ENCODE measurements around the gene PSMA8. TPM values are rescaled to one million over a fixed set of nuclear protein-coding genes. Genes with fewer than 3 reads are reported as not detected.
A peak's percentile ranks its signal among the peaks of the same experiment; 100 is the strongest.
"Not testable (repeated sequence)": the region's sequence is repeated elsewhere in the genome, so short reads cannot be mapped to it uniquely, and the experiment has no call there.

The PSMA8 gene
- total RNA-seq, 1 donor from 2014 or later: not detected

- Mint-ChIP-seq H3K27me3 (peaks cover 30% of the 10 kb centered on the region), H3K36me3 (no peaks in the 10 kb centered on the region), H3K9me3 (no peaks in the 10 kb centered on the region), H3K27ac (peak within 1 kb of the TSS; percentile 93), H3K4me1 (ENCODE audit: unreplicated experiment) (peaks cover 11% of the 10 kb centered on the region), H3K4me3 (peak within 1 kb of the TSS; percentile 97)
- TF ChIP-seq, protein P1, sequence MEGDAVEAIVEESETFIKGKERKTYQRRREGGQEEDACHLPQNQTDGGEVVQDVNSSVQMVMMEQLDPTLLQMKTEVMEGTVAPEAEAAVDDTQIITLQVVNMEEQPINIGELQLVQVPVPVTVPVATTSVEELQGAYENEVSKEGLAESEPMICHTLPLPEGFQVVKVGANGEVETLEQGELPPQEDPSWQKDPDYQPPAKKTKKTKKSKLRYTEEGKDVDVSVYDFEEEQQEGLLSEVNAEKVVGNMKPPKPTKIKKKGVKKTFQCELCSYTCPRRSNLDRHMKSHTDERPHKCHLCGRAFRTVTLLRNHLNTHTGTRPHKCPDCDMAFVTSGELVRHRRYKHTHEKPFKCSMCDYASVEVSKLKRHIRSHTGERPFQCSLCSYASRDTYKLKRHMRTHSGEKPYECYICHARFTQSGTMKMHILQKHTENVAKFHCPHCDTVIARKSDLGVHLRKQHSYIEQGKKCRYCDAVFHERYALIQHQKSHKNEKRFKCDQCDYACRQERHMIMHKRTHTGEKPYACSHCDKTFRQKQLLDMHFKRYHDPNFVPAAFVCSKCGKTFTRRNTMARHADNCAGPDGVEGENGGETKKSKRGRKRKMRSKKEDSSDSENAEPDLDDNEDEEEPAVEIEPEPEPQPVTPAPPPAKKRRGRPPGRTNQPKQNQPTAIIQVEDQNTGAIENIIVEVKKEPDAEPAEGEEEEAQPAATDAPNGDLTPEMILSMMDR (conservative IDR thresholded peaks at IDR 0.05): no peak
- peak; percentile 97 for DNase-seq (ENCODE audit: extremely low spot score, unreplicated experiment)
Measured at GRCh38 chr18:26226229-26227050, 92.8 kb downstream of the PSMA8 start, which contains the start of gene TAF4B. TAF4B (plus strand) TSS chr18:26226445; CDS start chr18:26226934, 489 bp downstream.

- Mint-ChIP-seq H3K27ac (peak overlapping the region; percentile 92), H3K36me3 (no peaks in the 10 kb centered on the region), H3K4me3 (peak overlapping the region; percentile 97), H3K4me1 (ENCODE audit: unreplicated experiment) (peaks cover 11% of the 10 kb centered on the region), H3K27me3 (peaks cover 25% of the 10 kb centered on the region), H3K9me3 (no peaks in the 10 kb centered on the region)
- DNase-seq (ENCODE audit: extremely low spot score, unreplicated experiment): no peak
- TF ChIP-seq, protein P1 (conservative IDR thresholded peaks at IDR 0.05): no peak
Measured at GRCh38 chr18:26227051-26227670, 93.5 kb downstream of the PSMA8 start.

- peaks cover 6% of the 10 kb centered on the region for H3K36me3 Mint-ChIP-seq
- peaks cover 25% of the 10 kb centered on the region for H3K27me3 Mint-ChIP-seq
- TF ChIP-seq, protein P1 (conservative IDR thresholded peaks at IDR 0.05): no peak
- peaks cover 7% of the 10 kb centered on the region for H3K9me3 Mint-ChIP-seq
- DNase-seq (ENCODE audit: extremely low spot score, unreplicated experiment): no peak
- H3K4me3 Mint-ChIP-seq: peak overlapping the region; percentile 97
- no peak overlapping the region for H3K27ac Mint-ChIP-seq
- peaks cover 22% of the 10 kb centered on the region for H3K4me1 Mint-ChIP-seq (ENCODE audit: unreplicated experiment)
Measured at GRCh38 chr18:26228562-26229260, 95.0 kb downstream of the PSMA8 start.

- H3K4me1 Mint-ChIP-seq (ENCODE audit: unreplicated experiment): peaks cover 22% of the 10 kb centered on the region
- no peak overlapping the region for H3K27ac Mint-ChIP-seq
Measured at GRCh38 chr18:26230497-26230896, 96.8 kb downstream of the PSMA8 start.

DNA sequence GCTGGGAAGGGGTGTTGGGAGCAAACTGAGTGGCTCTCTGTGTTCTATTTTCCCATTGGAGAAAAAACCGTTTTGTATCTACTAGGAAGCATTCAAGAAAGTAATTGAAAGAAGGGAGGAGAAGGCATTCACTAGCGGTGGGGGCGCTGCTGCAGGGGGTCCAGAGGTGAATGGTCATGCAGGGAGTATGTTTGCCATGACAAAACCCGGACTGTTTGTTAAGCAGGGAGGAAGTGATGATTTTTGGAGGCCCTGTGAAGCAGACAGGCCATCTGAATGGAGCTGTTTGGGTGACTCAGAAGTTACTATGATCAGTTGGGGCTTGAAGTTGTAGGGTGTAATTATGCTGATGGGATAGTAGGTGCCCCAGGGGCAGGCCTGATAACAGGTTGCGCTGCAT lies 99.5 kb downstream of the PSMA8 start:
- no peak for DNase-seq (ENCODE audit: extremely low spot score, unreplicated experiment)
- H3K27ac Mint-ChIP-seq: peak overlapping the region; percentile 46
- H3K4me1 Mint-ChIP-seq (ENCODE audit: unreplicated experiment): peaks cover 15% of the 10 kb centered on the region
- peaks cover 6% of the 10 kb centered on the region for H3K36me3 Mint-ChIP-seq
- H3K27me3 Mint-ChIP-seq: no peaks in the 10 kb centered on the region
- peaks cover 13% of the 10 kb centered on the region for H3K9me3 Mint-ChIP-seq
- no peak overlapping the region for H3K4me3 Mint-ChIP-seq
- TF ChIP-seq, protein P1 (conservative IDR thresholded peaks at IDR 0.05): no peak

More at GRCh38 chr18:26230497-26230896, 96.8 kb downstream of the PSMA8 start:
- H3K27me3 Mint-ChIP-seq: peaks cover 16% of the 10 kb centered on the region
- H3K4me3 Mint-ChIP-seq: no peak overlapping the region
- peaks cover 6% of the 10 kb centered on the region for H3K36me3 Mint-ChIP-seq
- DNase-seq (ENCODE audit: extremely low spot score, unreplicated experiment): no peak
- TF ChIP-seq, protein P1 (conservative IDR thresholded peaks at IDR 0.05): no peak
- peaks cover 13% of the 10 kb centered on the region for H3K9me3 Mint-ChIP-seq

GRCh38 chr18:26237363-26237762 lies 103.7 kb downstream of the PSMA8 start:
- H3K36me3 Mint-ChIP-seq; H3K27me3 Mint-ChIP-seq; DNase-seq (ENCODE audit: extremely low spot score, unreplicated experiment); H3K27ac Mint-ChIP-seq; H3K4me3 Mint-ChIP-seq: not testable (repeated sequence)
- peaks cover 15% of the 10 kb centered on the region for H3K4me1 Mint-ChIP-seq (ENCODE audit: unreplicated experiment)
- peaks cover 17% of the 10 kb centered on the region for H3K9me3 Mint-ChIP-seq

- H3K9me3 Mint-ChIP-seq: peaks cover 11% of the 10 kb centered on the region
Measured at GRCh38 chr18:26238718-26239117, 105.0 kb downstream of the PSMA8 start.

GRCh38 chr18:26242392-26242791 lies 108.7 kb downstream of the PSMA8 start:
- not testable (repeated sequence) for H3K9me3 Mint-ChIP-seq; DNase-seq (ENCODE audit: extremely low spot score, unreplicated experiment); H3K36me3 Mint-ChIP-seq; H3K27ac Mint-ChIP-seq; H3K27me3 Mint-ChIP-seq; H3K4me1 Mint-ChIP-seq (ENCODE audit: unreplicated experiment); H3K4me3 Mint-ChIP-seq

More at GRCh38 chr18:26238718-26239117, 105.0 kb downstream of the PSMA8 start:
- not testable (repeated sequence) for H3K4me1 Mint-ChIP-seq (ENCODE audit: unreplicated experiment); H3K36me3 Mint-ChIP-seq; DNase-seq (ENCODE audit: extremely low spot score, unreplicated experiment); H3K4me3 Mint-ChIP-seq; H3K27me3 Mint-ChIP-seq; H3K27ac Mint-ChIP-seq

Data from type B pancreatic cell (in vitro differentiated cells).